Fibroblast of mammary gland (primary cell): ENCODE measurements around the gene OBSCN.
"Not testable (repeated sequence)": the region's sequence is repeated elsewhere in the genome, so short reads cannot be mapped to it uniquely, and the experiment has no call there.

Source experiments
- DNase-seq: peaks from one replicate; pipeline ENCODE4 v3.0.0-alpha.2; 2010; ENCODE audit warnings: low read depth
- H3K4me3 ChIP-seq: 2 replicates; pipeline ENCODE4 v1.5.1; 2011; ENCODE audit warnings: low read depth, mild to moderate bottlenecking, low read length, moderate library complexity; ENCODE audit not compliant: control insufficient read depth
- CTCF ChIP-seq: conservative IDR thresholded peaks from 2 replicates; pipeline ENCODE4 v1.5.1; 2011; ENCODE audit warnings: low read depth, low read length, inconsistent platforms; ENCODE audit not compliant: control insufficient read depth, insufficient read depth

The OBSCN gene

GRCh38 chr1:228166170-228166936, 41.5 kb upstream of the OBSCN start:
- DNase-seq = peak; percentile 78
- peak; percentile 14 for TF ChIP-seq CTCF
- H3K4me3 ChIP-seq = peak overlapping the region; percentile 73

- DNase-seq = no peak
- no peak for TF ChIP-seq CTCF
- H3K4me3 ChIP-seq = no peak overlapping the region
Observed at GRCh38 chr1:228168563-228169270, 39.1 kb upstream of the OBSCN start.

GRCh38 chr1:228169345-228169744, 38.5 kb upstream of the OBSCN start:
- DNase-seq = no peak
- TF ChIP-seq CTCF = no peak

GRCh38 chr1:228170666-228171065, 37.2 kb upstream of the OBSCN start:
- no peak for TF ChIP-seq CTCF
- DNase-seq = no peak
- no peak overlapping the region for H3K4me3 ChIP-seq

More at GRCh38 chr1:228169345-228169744, 38.5 kb upstream of the OBSCN start:
- no peak overlapping the region for H3K4me3 ChIP-seq

GRCh38 chr1:228171221-228171891, 36.5 kb upstream of the OBSCN start:
- TF ChIP-seq CTCF = no peak
- no peak for DNase-seq
- H3K4me3 ChIP-seq = no peak overlapping the region

- no peak overlapping the region for H3K4me3 ChIP-seq
- DNase-seq = no peak
- TF ChIP-seq CTCF = no peak
Observed at GRCh38 chr1:228172591-228173527, 35.0 kb upstream of the OBSCN start.

- DNase-seq, H3K4me3 ChIP-seq: not testable (repeated sequence)
Observed at GRCh38 chr1:228173528-228174481, 34.0 kb upstream of the OBSCN start.
